ACC112 (cell line): ENCODE results near the gene PHACTR2.

ENCODE experiments used
- H2AFZ ChIP-seq: fragments of 200-600 bp; sonication (generic); one replicate; pipeline ENCODE4 v1.6.0; 2017; ENCODE audit warnings: antibody characterized with exemption, low read length; ENCODE audit not compliant: unreplicated experiment
- H3K27ac ChIP-seq: fragments of 200-600 bp; sonication (generic); 2 replicates; pipeline ENCODE4 v1.5.1; 2014; ENCODE audit warnings: low read depth, mild to moderate bottlenecking, antibody characterized with exemption, low read length, moderate library complexity
- H3K27me3 ChIP-seq: fragments of 200-600 bp; sonication (generic); 2 replicates; pipeline ENCODE4 v1.6.1; 2014; ENCODE audit warnings: mild to moderate bottlenecking, antibody characterized with exemption, low read length, moderate library complexity, mixed read lengths; ENCODE audit not compliant: insufficient read depth
- H3K36me3 ChIP-seq: fragments of 200-600 bp; sonication (generic); 2 replicates; pipeline ENCODE4 v1.6.1; 2016; ENCODE audit warnings: mild to moderate bottlenecking, antibody characterized with exemption, low read length, moderate library complexity, mixed read lengths; ENCODE audit not compliant: insufficient read depth
- H3K4me1 ChIP-seq: fragments of 200-600 bp; sonication (generic); one replicate; pipeline ENCODE4 v1.6.1; 2016; ENCODE audit warnings: low read length, mixed read lengths; ENCODE audit not compliant: insufficient read depth, unreplicated experiment, control insufficient read depth
- H3K4me3 ChIP-seq: fragments of 200-600 bp; sonication (generic); 2 replicates; pipeline ENCODE4 v1.5.1; 2014; ENCODE audit warnings: mild to moderate bottlenecking, low read depth, low read length
- H3K79me2 ChIP-seq: fragments of 200-600 bp; sonication (generic); one replicate; pipeline ENCODE4 v1.6.0; 2016; ENCODE audit warnings: low read length; ENCODE audit not compliant: control insufficient read depth, unreplicated experiment, insufficient read depth

The PHACTR2 gene

GRCh38 chr6:143675382-143675900 lies 2.3 kb upstream of the PHACTR2 start:
- Histone ChIP-seq H3K36me3 (no peaks in the 10 kb centered on the region), H3K27ac (no peak overlapping the region), H2AFZ (no peak overlapping the region), H3K79me2 (peaks cover 16% of the 10 kb centered on the region), H3K27me3 (no peaks in the 10 kb centered on the region), H3K4me3 (no peak overlapping the region), H3K4me1 (peaks cover 49% of the 10 kb centered on the region)

DNA sequence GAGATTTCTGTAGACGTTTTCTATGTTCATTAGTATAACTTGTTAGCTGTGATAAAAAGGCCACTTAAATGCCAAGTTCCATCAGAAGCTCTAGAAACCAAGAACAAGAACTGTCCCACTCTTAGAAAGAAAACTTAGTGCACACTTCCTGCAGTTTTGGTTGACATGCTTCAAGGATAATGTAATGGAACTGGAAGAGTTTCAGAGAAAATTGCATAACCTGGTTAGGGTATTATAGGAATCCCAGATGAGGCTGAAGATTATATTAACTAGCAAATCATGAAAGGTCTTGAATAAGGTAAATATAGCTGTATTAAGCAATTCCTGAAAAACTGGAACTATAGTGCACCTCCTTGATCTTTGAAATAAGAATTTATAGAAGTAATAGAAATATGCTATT lies 1.8 kb upstream of the PHACTR2 start:
- H3K4me1 ChIP-seq = peaks cover 54% of the 10 kb centered on the region
- H3K27ac ChIP-seq = no peak overlapping the region

DNA sequence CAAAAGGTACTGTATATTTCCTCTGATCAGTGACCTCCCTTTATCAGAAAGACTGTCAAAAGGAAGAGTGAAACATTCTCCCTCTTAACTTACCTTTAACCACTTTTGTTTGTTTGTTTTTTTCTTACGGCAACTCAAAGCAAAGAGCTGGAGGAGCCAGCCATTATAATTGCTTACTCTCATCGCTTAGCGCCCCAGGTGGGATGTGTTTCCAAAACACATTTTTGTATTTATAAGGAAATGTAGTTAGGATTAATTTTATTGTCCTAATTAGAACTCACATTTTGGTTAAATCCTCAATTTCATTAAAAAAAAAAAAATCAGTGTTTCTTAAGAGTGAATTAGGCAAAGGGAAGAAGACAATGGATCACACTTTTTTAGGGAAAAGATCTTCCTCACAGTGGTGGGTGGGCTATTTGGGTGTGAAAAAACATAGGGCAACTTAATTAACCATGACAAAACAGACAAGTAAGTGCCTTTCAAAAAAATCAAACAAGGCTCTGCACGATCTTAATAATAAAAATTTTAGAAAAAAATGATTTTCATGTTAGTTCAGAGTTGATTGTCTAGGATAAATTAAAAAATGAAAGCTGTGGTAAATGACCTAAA lies 1.2 kb upstream of the PHACTR2 start:
- Histone ChIP-seq H3K4me3 (no peak overlapping the region), H3K27me3 (no peaks in the 10 kb centered on the region), H3K27ac (no peak overlapping the region), H3K36me3 (no peaks in the 10 kb centered on the region), H3K4me1 (peaks cover 57% of the 10 kb centered on the region), H2AFZ (no peak overlapping the region), H3K79me2 (peaks cover 27% of the 10 kb centered on the region)

More for the DNA sequence above, 1.8 kb upstream of the PHACTR2 start:
- Histone ChIP-seq H3K27me3 (no peaks in the 10 kb centered on the region), H3K36me3 (no peaks in the 10 kb centered on the region), H2AFZ (peak overlapping the region; percentile 35), H3K4me3 (no peak overlapping the region), H3K79me2 (peaks cover 21% of the 10 kb centered on the region)

- Histone ChIP-seq H3K4me3 (peak overlapping the region; percentile 87), H3K27me3 (no peaks in the 10 kb centered on the region), H3K27ac (peak overlapping the region; percentile 72), H2AFZ (peak overlapping the region; percentile 50), H3K79me2 (peaks cover 36% of the 10 kb centered on the region), H3K36me3 (peaks cover 6% of the 10 kb centered on the region; the same call in 1 of the 2 replicates), H3K4me1 (peaks cover 57% of the 10 kb centered on the region)
Measured at GRCh38 chr6:143677577-143677890, 231 bp upstream of the PHACTR2 start.

DNA sequence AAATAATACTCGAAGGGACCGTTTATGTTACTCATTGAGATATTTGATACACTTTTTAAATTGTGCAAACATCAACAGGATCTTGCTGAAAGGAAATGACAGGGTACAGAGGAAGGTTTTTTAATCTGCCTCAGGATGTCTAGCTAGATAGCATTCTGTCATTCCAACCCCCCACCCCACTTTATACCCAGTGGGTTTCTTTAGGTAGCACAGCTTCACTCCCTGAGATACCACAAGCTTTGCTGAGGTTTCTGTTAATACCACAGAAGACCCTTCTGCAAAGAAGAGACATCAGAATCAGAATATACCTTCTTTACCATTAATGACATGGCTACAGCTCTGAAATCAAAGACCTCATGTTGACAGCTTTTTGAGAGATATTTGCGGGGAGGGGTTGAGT lies 1.3 kb downstream of the PHACTR2 start:
- peak overlapping the region; percentile 87 for H3K4me3 ChIP-seq

DNA sequence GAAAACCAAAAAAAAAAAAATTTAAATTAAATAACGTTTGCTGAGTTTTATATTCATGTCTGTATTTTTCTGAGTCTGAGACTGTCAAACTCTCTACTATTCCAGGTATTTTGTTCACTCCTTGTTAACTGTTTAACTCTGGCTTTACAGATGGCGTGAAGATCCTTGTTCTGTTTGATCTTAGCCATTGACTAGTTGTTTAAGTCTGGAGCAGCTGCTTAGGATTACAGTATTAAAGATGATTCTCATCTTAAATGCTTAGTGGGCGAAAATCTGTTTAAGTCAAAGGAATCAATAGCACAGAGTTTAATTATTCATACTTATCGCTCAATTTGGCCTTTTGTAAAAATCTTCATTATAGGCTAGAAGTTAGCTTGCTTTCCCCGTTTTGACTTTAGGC lies 2.4 kb downstream of the PHACTR2 start:
- Histone ChIP-seq H3K4me3 (peak overlapping the region; percentile 87), H3K27me3 (no peaks in the 10 kb centered on the region), H3K4me1 (peaks cover 34% of the 10 kb centered on the region), H2AFZ (peak overlapping the region; percentile 68), H3K27ac (no peak overlapping the region), H3K36me3 (peaks cover 16% of the 10 kb centered on the region; the same call in 1 of the 2 replicates), H3K79me2 (peaks cover 58% of the 10 kb centered on the region)

More for the DNA sequence above, 1.3 kb downstream of the PHACTR2 start:
- Histone ChIP-seq H3K27me3 (no peaks in the 10 kb centered on the region), H3K79me2 (peaks cover 51% of the 10 kb centered on the region), H3K4me1 (peaks cover 45% of the 10 kb centered on the region), H3K27ac (peak overlapping the region; percentile 72), H3K36me3 (peaks cover 16% of the 10 kb centered on the region; the same call in 1 of the 2 replicates), H2AFZ (peak overlapping the region; percentile 50)

DNA sequence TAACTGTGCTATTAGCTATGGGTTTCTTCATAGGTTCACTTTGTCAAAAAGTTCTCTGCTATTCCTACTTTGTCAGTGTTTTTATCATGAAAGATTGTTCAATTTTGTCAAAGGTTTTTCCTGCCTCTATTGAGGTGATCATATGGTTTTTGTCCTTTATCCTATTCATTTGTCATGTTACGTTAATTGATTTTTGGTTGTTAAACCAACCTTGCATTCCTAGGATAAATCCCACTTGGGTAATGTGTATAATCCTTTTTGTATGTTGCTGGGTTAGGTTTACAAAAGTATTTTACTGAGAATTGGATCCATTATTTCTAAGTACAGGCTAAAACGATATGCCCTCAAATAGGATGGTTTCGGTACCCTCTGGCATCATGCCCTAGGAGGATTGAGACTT lies 5.0 kb downstream of the PHACTR2 start:
- H3K79me2 ChIP-seq = peaks cover 58% of the 10 kb centered on the region
- no peak overlapping the region for H3K4me3 ChIP-seq
- H3K27ac ChIP-seq = no peak overlapping the region
- no peaks in the 10 kb centered on the region for H3K27me3 ChIP-seq
- no peak overlapping the region for H2AFZ ChIP-seq
- H3K4me1 ChIP-seq = peaks cover 26% of the 10 kb centered on the region
- H3K36me3 ChIP-seq = peaks cover 16% of the 10 kb centered on the region; the same call in 1 of the 2 replicates

DNA sequence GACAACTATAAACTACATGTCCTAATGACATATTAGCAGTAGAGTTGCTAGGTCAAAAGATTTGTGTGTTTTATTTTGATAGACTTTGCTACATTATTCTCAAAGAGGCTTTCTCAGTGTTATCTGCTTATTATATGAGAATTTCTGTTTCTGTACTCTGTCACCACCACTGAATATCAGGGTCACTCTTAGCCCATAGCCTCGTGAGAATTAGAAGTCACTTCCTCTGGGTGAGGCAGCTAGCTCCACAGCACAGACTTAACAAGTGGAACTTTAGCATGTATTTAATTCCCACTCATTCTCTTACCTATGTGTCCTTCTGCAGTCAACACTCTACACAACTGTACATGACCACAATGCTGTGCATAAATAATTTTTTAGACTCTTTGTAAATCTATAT lies 6.7 kb downstream of the PHACTR2 start:
- H3K4me1 ChIP-seq = peaks cover 25% of the 10 kb centered on the region
- no peaks in the 10 kb centered on the region for H3K27me3 ChIP-seq
- no peak overlapping the region for H2AFZ ChIP-seq
- H3K79me2 ChIP-seq = peaks cover 51% of the 10 kb centered on the region
- no peak overlapping the region for H3K27ac ChIP-seq
- no peak overlapping the region for H3K4me3 ChIP-seq
- peaks cover 16% of the 10 kb centered on the region; the same call in 1 of the 2 replicates for H3K36me3 ChIP-seq

GRCh38 chr6:143685653-143686052 lies 7.9 kb downstream of the PHACTR2 start:
- H3K79me2 ChIP-seq = peaks cover 49% of the 10 kb centered on the region

DNA sequence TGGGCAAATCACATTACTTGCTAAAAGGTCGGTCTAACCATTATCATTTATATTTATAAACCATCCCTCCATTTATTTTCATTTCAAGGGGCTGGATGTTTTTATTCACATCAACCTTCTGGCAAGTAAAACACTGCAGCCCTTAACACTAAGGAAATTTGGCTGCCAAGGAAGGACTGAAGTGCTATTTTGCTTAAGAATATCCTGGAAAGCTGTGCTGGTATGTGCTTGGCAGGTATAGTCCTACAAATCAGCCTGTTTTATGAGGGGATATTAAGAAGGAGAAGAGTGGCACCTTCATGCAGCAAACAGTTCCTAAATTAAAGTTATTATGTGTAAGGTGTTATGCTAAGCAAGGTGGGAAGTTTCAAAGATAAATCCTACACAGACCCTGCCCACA lies 9.8 kb downstream of the PHACTR2 start:
- Histone ChIP-seq H3K4me1 (peaks cover 18% of the 10 kb centered on the region), H3K27ac (peak overlapping the region; percentile 41), H3K79me2 (peaks cover 44% of the 10 kb centered on the region), H3K4me3 (0 out of 2 replicates have a peak overlapping the region, but pooled peaks have one; percentile 11), H3K27me3 (no peaks in the 10 kb centered on the region), H2AFZ (no peak overlapping the region), H3K36me3 (peaks cover 9% of the 10 kb centered on the region; the same call in 1 of the 2 replicates)

More at GRCh38 chr6:143685653-143686052, 7.9 kb downstream of the PHACTR2 start:
- Histone ChIP-seq H3K4me1 (peaks cover 19% of the 10 kb centered on the region), H3K4me3 (no peak overlapping the region), H3K36me3 (peaks cover 16% of the 10 kb centered on the region; the same call in 1 of the 2 replicates), H3K27ac (no peak overlapping the region), H3K27me3 (no peaks in the 10 kb centered on the region), H2AFZ (no peak overlapping the region)

- Histone ChIP-seq H3K4me3 (no peak overlapping the region), H3K4me1 (peaks cover 18% of the 10 kb centered on the region), H2AFZ (no peak overlapping the region), H3K36me3 (0 out of 2 replicates have a peak, but pooled peaks cover under 1% of the 10 kb centered on the region), H3K79me2 (peaks cover 39% of the 10 kb centered on the region), H3K27ac (no peak overlapping the region), H3K27me3 (no peaks in the 10 kb centered on the region)
Measured at GRCh38 chr6:143688681-143689080, 10.9 kb downstream of the PHACTR2 start.
